Measurements from ENCODE around the gene SDK1. TPM values are rescaled to one million over a fixed set of nuclear protein-coding genes. Genes with fewer than 3 reads are reported as not detected.

The SDK1 gene
- total and polyA plus RNA-seq, 11 donors, result 2.2 to 5.8 (median 3.4) TPM

DNA sequence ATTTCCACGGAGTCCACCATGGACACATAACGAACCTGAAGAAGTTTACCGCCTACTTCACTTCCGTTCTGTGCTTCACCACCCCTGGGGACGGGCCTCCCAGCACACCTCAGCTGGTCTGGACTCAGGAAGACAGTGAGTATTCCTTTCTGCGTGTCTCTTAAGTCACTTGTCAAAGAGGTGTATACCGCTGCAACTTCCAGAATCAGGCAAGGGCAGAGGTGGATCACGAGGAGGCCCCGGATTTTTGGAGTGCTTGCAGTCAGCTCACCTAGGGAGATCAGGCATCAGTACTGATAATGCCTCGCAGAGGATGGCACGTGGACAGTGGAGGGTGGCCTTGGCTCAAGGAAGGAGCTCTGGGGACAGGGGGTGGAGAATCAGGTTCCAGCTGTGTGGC is 750.6 kb downstream of the SDK1 start:
- intact Hi-C loops (cut with DNase I), result no loop called here
- ATAC-seq, result no peak

DNA sequence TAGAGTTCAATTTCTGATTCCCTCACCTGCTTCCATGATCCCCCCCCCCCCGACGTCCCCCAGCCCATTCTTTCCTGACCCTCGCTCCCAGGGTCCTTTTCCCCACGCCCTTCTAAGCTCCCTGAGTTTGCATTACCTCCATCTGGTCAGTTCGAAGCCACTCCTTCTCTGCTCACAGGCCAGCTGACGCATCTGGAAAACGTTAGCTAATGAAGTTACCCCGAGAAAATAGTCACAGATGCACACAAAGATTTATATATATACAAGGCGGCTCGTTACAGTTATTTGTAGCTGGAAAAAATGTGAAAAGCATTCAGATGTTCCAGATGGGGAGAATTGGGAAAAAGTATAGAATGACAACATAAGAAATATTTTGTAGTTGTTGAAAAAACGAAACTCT is 751.1 kb downstream of the SDK1 start:
- no peak for ATAC-seq
- no peak overlapping the region for H3K27ac ChIP-seq
- H3K4me1 ChIP-seq, result no peaks in the 10 kb centered on the region
- intact Hi-C loops (cut with DNase I), result no loop called here
- no peak overlapping the region for H3K4me3 ChIP-seq
- no peak for DNase-seq
- no peaks in the 10 kb centered on the region for H3K9me3 ChIP-seq
- H3K27me3 ChIP-seq, result no peaks in the 10 kb centered on the region
- no peaks in the 10 kb centered on the region for H3K36me3 ChIP-seq
- TF ChIP-seq, protein P1, sequence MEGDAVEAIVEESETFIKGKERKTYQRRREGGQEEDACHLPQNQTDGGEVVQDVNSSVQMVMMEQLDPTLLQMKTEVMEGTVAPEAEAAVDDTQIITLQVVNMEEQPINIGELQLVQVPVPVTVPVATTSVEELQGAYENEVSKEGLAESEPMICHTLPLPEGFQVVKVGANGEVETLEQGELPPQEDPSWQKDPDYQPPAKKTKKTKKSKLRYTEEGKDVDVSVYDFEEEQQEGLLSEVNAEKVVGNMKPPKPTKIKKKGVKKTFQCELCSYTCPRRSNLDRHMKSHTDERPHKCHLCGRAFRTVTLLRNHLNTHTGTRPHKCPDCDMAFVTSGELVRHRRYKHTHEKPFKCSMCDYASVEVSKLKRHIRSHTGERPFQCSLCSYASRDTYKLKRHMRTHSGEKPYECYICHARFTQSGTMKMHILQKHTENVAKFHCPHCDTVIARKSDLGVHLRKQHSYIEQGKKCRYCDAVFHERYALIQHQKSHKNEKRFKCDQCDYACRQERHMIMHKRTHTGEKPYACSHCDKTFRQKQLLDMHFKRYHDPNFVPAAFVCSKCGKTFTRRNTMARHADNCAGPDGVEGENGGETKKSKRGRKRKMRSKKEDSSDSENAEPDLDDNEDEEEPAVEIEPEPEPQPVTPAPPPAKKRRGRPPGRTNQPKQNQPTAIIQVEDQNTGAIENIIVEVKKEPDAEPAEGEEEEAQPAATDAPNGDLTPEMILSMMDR (IDR thresholded peaks at IDR 0.05), result no peak
- no peak for TF ChIP-seq POLR2A (IDR thresholded peaks at IDR 0.05)
- WGBS, 4 donors, result 76 to 80% (median 77%) methylated on average over 11 of the region's 11 CpGs

More for the DNA sequence above, 750.6 kb downstream of the SDK1 start:
- Histone ChIP-seq H3K9me3 (no peaks in the 10 kb centered on the region), H3K27me3 (no peaks in the 10 kb centered on the region), H3K4me1 (no peaks in the 10 kb centered on the region), H3K27ac (no peak overlapping the region), H3K4me3 (no peak overlapping the region), H3K36me3 (no peaks in the 10 kb centered on the region)
- TF ChIP-seq, protein P1 (IDR thresholded peaks at IDR 0.05), result no peak
- TF ChIP-seq POLR2A (IDR thresholded peaks at IDR 0.05), result no peak
- no peak for DNase-seq
- WGBS, 4 donors, result 87 to 94% (median 88%) methylated on average over 9 to 11 of the region's 11 CpGs

DNA sequence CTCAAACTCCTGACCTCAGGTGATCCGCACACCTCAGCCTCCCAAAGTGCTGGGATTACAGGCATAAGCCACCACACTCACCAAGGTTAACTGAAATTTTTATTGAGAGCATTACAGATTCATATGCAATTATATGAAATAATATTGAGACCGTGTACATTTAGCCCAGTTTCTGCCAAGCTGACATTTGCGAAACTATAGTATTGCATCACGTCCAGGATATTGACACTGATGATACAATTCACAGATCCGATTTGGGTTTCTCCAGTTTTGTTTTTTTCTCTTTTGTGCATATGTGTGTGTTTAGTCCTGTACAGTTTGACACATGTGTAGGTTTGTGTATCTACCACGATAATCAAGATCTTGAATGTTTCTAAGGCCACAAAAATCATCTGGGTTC is 753.1 kb downstream of the SDK1 start:
- TF ChIP-seq POLR2A (IDR thresholded peaks at IDR 0.05), result no peak
- TF ChIP-seq, protein P1 (IDR thresholded peaks at IDR 0.05), result no peak
- H3K4me1 ChIP-seq, result no peaks in the 10 kb centered on the region
- 77 to 88% (median 85%) methylated on average over 6 of the region's 6 CpGs for WGBS, 4 donors

DNA sequence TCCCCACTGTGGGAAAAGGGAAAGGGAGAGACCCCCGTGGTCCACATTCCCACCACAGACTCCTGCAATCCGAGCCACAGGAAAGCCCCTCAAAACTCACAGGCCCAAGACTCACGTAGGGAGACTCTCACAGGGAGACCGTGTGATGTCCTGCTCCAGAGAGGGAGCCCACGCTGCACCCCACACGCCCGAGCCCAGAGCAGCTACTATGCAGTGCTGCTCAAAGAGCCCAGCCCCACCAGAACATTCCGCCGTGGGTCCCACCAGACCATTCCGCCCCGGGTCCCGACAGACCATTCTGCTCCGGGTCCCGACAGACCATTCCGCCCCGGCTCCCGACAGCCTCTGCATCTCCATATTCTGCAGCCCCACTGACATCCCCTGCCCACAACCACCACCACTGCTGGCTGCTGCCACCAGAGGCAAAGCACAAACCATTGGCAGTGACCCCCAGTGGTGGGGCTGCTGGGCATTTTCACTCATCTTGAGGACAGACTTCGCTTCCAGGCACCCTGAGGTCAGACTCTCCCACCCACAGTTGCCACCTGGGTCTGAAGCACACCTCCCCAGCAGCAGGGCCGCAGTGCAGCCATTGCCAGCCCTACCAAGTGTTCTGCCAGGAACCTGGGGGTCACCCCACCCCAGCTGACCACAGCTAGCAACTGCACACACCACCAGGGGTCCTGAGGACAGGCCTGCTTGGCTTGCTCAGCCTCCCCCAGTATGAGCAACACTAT is 755.7 kb downstream of the SDK1 start:
- Histone ChIP-seq H3K9me3 (peaks cover 0 to 20% (median 0%) of the 10 kb centered on the region in 12 donors), H3K27me3 (no peaks in the 10 kb centered on the region), H3K27ac (no peak overlapping the region), H3K36me3 (no peaks in the 10 kb centered on the region), H3K4me3 (no peak overlapping the region), H3K4me1 (no peaks in the 10 kb centered on the region)
- DNase-seq (no peak), ATAC-seq (no peak)
- 89 to 93% (median 91%) methylated on average over 17 to 19 of the region's 19 CpGs for WGBS, 4 donors
- TF ChIP-seq POLR2A (IDR thresholded peaks at IDR 0.05), result no peak
- TF ChIP-seq, protein P1 (IDR thresholded peaks at IDR 0.05), result no peak
- intact Hi-C loops (cut with DNase I), result no loop called here

More for the DNA sequence above, 753.1 kb downstream of the SDK1 start:
- DNase-seq (no peak), ATAC-seq (no peak)
- Histone ChIP-seq H3K4me3 (no peak overlapping the region), H3K9me3 (peaks cover 0 to 13% (median 0%) of the 10 kb centered on the region in 12 donors), H3K27ac (no peak overlapping the region), H3K27me3 (no peaks in the 10 kb centered on the region), H3K36me3 (no peaks in the 10 kb centered on the region)
- intact Hi-C loops (cut with DNase I), result no loop called here
